Large intestine (tissue), 3 donors: Measurements from ENCODE around the gene MYO5A. TPM values are rescaled to one million over a fixed set of nuclear protein-coding genes. Genes with fewer than 3 reads are reported as not detected.

Experiments
- DNase-seq, 2 donors: peaks; one replicate each; pipeline versions ENCODE4 v3.0.0 to v3.0.0-alpha.2; 2013
- H3K27ac ChIP-seq: one replicate; pipeline ENCODE4 v1.5.1; 2013; ENCODE audit warnings: low read length
- H3K27me3 ChIP-seq: 2 replicates; pipeline ENCODE4 v1.6.1; 2013; ENCODE audit warnings: low read length; ENCODE audit not compliant: control insufficient read depth, insufficient read depth
- H3K36me3 ChIP-seq: 2 replicates; pipeline ENCODE4 v1.6.1; 2013; ENCODE audit warnings: low read length; ENCODE audit not compliant: control insufficient read depth, insufficient read depth
- H3K4me1 ChIP-seq: one replicate; pipeline ENCODE4 v1.6.1; 2013; ENCODE audit warnings: low read length; ENCODE audit not compliant: control insufficient read depth, insufficient read depth
- H3K4me3 ChIP-seq: one replicate; pipeline ENCODE4 v1.5.1; 2013; ENCODE audit warnings: low read length
- H3K9me3 ChIP-seq: one replicate; pipeline ENCODE4 v1.6.1; 2013; ENCODE audit warnings: mild to moderate bottlenecking, low read depth, low read length, moderate library complexity; ENCODE audit not compliant: control insufficient read depth
- WGBS: methylation state at CpG from one replicate; pipeline ENCODE4 v1.1.5; 2013; ENCODE audit warnings: low lambda C conversion rate; ENCODE audit not compliant: insufficient coverage; 5-methylcytosine and 5-hydroxymethylcytosine counted together
- polyA plus RNA-seq: library from polyadenylated mRNA; unstranded; fragments of 120-200 nt; gene quantifications from one replicate; pipeline ENCODE4 v1.2.1, GENCODE V29; 2013

MYO5A gene
- polyA plus RNA-seq, 1 donor: 6.0 TPM

DNA sequence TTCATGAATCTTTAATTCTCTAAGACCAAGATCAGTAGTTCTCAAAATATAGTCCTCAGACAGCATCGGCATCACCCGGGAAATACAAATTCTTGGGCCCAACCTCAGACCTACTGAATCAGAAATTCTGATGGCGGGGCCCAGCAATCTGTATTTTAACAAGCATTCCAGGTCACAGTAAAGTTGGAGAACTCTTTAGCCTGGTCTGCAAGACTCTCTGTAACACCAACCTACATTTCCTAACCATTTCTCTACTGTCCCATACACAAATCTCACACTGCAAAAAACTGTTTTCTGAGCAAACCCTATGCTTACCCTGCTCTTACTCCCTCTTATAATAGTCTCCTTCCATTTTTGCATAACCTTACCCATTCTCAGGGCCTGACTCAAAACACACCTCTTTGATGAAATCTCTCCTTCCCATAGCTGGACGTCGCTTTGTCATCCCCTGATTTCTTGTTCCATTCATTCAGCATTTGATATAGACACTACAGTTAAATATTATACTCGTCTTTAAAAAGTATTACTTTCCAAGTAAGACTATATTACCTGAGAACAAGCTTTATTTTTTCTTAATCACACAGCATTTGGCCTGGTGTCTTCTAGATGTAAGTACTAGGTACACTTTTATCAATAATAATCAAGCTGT is 149.8 kb downstream of the MYO5A start:
- H3K4me3 ChIP-seq: no peak overlapping the region
- H3K9me3 ChIP-seq: no peaks in the 10 kb centered on the region
- WGBS: 93% methylated on average over 3 of the region's 6 CpGs
- DNase-seq: no peak
- no peak overlapping the region for H3K27ac ChIP-seq
- H3K36me3 ChIP-seq: no peaks in the 10 kb centered on the region
- no peaks in the 10 kb centered on the region for H3K4me1 ChIP-seq
- no peaks in the 10 kb centered on the region for H3K27me3 ChIP-seq

DNA sequence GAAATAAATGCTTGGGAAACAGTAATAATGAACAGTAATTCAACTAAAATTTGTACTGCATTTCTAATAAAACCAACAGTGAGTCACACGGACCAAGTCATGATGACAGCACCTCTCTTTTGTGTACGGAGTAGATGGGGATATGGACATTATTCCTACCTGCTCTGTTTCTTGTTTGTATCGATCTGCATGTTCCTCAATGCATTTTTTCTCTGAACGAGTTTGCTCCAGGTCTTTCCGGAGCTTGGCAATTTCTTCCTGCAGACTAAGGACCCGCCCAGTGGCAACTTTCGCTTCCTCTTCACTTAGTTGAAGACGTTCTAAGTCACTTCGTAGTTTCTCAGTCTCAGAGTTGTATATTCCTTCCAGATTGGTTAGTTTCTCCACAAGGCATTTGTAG is 158.7 kb downstream of the MYO5A start:
- no peak overlapping the region for H3K27ac ChIP-seq
- H3K36me3 ChIP-seq: no peaks in the 10 kb centered on the region
- H3K9me3 ChIP-seq: no peaks in the 10 kb centered on the region
- DNase-seq: no peak
- 96% methylated on average over 5 of the region's 9 CpGs for WGBS
- H3K4me3 ChIP-seq: no peak overlapping the region
- H3K27me3 ChIP-seq: no peaks in the 10 kb centered on the region
- H3K4me1 ChIP-seq: no peaks in the 10 kb centered on the region

DNA sequence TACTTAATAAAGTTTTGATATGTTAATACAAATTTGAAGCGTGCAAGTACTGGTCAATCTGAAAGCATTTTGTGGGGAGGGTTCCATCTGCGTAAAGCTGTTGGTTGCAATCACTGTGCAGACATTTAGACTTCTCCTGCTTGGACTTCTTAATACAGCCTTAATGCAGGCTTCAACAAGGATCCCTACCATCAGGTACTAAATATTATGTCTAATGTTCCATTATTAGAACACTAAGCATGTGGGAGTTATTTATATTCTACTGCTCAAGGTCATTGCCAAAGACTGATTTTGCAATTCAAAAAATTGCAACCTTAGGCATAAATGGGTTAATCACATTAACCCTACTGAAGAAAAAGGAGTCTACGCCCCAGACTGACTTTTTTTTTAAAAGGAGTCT is 159.2 kb downstream of the MYO5A start:
- H3K4me3 ChIP-seq: no peak overlapping the region
- H3K27me3 ChIP-seq: no peaks in the 10 kb centered on the region
- 83% methylated on average over 1 of the region's 3 CpGs for WGBS
- no peaks in the 10 kb centered on the region for H3K9me3 ChIP-seq
- no peak overlapping the region for H3K27ac ChIP-seq
- DNase-seq: no peak
- no peaks in the 10 kb centered on the region for H3K4me1 ChIP-seq
- no peaks in the 10 kb centered on the region for H3K36me3 ChIP-seq

DNA sequence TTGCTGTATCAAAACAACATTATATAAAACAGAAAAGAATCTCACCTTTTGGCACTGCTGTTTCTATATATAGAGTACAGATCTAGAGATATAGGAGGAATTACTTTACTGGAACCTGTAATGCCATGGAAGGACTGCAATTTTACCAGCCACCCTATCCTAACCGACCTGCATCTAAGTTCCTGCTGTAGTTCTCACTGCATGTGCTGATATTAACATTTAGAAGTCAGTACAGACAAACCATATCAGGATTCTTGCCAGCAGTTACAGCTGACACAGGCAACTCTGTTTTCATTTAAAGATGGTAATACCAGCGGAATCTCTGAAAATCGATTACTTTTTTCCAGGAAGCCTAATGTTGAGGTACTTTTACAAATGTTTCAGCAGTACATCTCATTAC is 159.7 kb downstream of the MYO5A start:
- no peak overlapping the region for H3K27ac ChIP-seq
- H3K4me1 ChIP-seq: no peaks in the 10 kb centered on the region
- H3K9me3 ChIP-seq: no peaks in the 10 kb centered on the region
- WGBS: no CpG with 5 or more reads among the region's 3 CpGs
- H3K36me3 ChIP-seq: no peaks in the 10 kb centered on the region
- no peaks in the 10 kb centered on the region for H3K27me3 ChIP-seq
- no peak for DNase-seq
- H3K4me3 ChIP-seq: no peak overlapping the region

- Histone ChIP-seq H3K4me1 (no peaks in the 10 kb centered on the region), H3K4me3 (no peak overlapping the region), H3K27ac (no peak overlapping the region), H3K36me3 (no peaks in the 10 kb centered on the region), H3K9me3 (no peaks in the 10 kb centered on the region), H3K27me3 (no peaks in the 10 kb centered on the region)
- DNase-seq: no peak
- WGBS: no CpG with 5 or more reads among the region's 3 CpGs
These were observed 160.3 kb downstream of the MYO5A start for GRCh38 chr15:52368402-52368801.

DNA sequence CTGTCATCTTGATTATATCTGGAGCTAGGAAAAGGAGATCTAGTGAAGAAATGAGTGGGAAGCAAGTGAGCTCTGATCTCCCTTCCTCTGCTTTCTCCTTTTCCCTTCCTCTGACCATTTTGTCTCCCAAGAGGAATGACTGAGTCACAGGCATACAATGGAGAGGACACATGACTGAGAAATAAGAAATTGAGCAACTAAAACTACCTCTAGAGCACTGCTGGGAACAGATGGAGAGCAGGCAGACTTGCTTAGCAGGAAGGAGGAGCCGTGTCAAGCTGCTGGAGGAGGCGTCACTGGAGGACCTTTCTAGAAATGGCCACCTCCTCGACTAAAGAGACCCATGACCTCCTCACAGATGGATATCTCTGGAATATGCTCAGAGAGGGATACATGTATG is 166.2 kb downstream of the MYO5A start:
- Histone ChIP-seq H3K27me3 (no peaks in the 10 kb centered on the region), H3K27ac (no peak overlapping the region), H3K4me3 (no peak overlapping the region), H3K36me3 (no peaks in the 10 kb centered on the region), H3K9me3 (no peaks in the 10 kb centered on the region), H3K4me1 (no peaks in the 10 kb centered on the region)
- no peak for DNase-seq
- no CpG with 5 or more reads among the region's 3 CpGs for WGBS

- DNase-seq: no peak
- no peaks in the 10 kb centered on the region for H3K36me3 ChIP-seq
- no peaks in the 10 kb centered on the region for H3K9me3 ChIP-seq
- H3K27me3 ChIP-seq: no peaks in the 10 kb centered on the region
- no peaks in the 10 kb centered on the region for H3K4me1 ChIP-seq
- no CpG with 5 or more reads among the region's 4 CpGs for WGBS
- no peak overlapping the region for H3K27ac ChIP-seq
- no peak overlapping the region for H3K4me3 ChIP-seq
These were observed 166.6 kb downstream of the MYO5A start for GRCh38 chr15:52361975-52362494.

GRCh38 chr15:52361494-52361893 is 167.2 kb downstream of the MYO5A start:
- Histone ChIP-seq H3K27me3 (no peaks in the 10 kb centered on the region), H3K4me3 (no peak overlapping the region), H3K27ac (no peak overlapping the region), H3K9me3 (no peaks in the 10 kb centered on the region), H3K4me1 (no peaks in the 10 kb centered on the region), H3K36me3 (no peaks in the 10 kb centered on the region)
- DNase-seq: no peak
- 90% methylated on average over 4 of the region's 4 CpGs for WGBS

DNA sequence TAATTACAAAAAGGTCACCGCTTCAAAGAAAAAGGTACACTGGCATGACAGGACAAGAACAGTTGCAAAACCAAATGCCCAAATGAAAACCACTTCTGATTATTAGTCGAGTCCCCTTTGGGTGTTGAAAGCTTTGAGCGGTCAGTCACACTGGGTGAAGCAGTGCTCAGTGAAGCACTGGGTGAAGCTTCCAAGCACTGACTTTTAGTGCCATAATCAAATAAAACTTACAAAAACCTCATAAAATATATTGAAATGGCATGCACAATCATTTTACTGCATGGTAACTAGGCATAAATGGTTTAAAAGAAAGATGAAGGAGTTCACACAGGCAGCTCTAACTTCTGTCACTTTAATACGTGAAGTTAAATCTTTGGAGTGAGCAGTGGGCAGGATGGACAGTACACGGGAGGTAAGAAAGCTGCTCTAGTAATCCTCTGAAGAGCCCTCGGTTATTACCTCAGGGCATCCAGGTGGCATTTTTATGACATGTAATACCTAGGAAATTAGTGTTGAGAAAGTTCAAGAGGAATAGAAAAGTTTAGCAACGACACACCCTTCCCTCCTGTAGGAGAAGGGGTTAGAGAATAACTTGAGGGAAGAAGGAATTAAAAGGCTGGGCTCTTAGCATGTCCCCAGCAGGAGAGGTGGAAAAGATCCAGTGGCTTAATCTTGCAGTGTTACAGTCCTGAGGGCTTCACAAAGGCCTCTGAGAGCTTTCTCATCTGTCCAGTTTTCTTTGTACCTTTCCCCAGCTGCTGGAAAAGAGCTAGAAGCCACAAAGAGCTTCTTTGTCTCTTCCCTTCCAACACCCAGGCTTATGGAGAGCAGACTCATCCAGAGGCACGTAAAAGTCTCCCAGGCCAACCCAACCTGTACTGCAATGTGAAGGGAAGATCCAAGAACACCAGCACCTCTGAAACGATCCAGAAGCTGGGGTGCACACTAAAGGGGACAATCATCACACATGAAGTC is 168.2 kb downstream of the MYO5A start:
- H3K4me1 ChIP-seq: no peaks in the 10 kb centered on the region
- H3K9me3 ChIP-seq: no peaks in the 10 kb centered on the region
- no peaks in the 10 kb centered on the region for H3K27me3 ChIP-seq
- no peak for DNase-seq
- no peak overlapping the region for H3K4me3 ChIP-seq
- no peak overlapping the region for H3K27ac ChIP-seq
- WGBS: 100% methylated on average over 1 of the region's 9 CpGs
- no peaks in the 10 kb centered on the region for H3K36me3 ChIP-seq

GRCh38 chr15:52359722-52360121 is 169.0 kb downstream of the MYO5A start:
- DNase-seq: no peak
- H3K36me3 ChIP-seq: no peaks in the 10 kb centered on the region
- no peak overlapping the region for H3K4me3 ChIP-seq
- H3K9me3 ChIP-seq: no peaks in the 10 kb centered on the region
- no peak overlapping the region for H3K27ac ChIP-seq
- no peaks in the 10 kb centered on the region for H3K27me3 ChIP-seq
- H3K4me1 ChIP-seq: no peaks in the 10 kb centered on the region
- no CpG with 5 or more reads among the region's 1 CpG for WGBS
